ENCODE results near the gene DPH2.

The DPH2 gene

DNA sequence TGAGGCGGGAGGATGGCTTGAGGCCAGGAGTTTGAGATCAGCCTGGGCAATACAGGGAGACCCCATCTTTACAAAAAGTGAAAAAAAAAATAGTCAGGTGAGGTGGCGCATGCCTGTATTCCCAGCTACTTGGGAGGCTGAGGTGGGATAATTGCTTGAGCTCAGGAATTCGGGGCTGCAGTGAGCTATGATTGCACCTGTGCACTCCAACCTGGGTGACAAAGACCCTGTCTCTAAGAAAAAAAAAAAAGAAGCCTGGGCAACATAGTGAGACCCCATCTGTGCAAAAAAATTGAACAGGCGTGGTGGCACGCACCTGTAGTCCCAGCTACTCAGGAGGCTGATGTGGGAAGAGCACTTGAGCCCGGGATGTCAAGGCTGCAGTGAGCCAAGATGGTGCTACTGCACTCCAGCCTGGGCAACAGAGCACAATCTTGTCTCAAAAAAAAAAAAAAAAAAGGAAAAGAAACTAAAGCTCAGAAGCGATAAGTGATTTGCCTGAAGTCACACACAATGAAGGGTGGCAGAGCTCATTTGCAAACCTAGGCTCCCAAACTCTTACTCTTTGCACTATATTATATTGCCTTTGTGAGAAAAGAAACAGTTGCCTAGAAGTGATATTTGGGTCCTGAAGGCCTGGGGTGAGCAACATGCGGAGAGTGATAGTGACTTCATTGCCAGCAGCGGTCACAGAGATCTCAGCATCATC lies 23.6 kb downstream of the DPH2 start:
- no peaks in the 10 kb centered on the region for H3K36me3 ChIP-seq
- no peaks in the 10 kb centered on the region for H3K27me3 ChIP-seq
- H3K4me1 ChIP-seq, result peaks cover 39 to 63% (median 58%) of the 10 kb centered on the region in 10 experiments
- no peak for TF ChIP-seq Cebpa-rat (IDR thresholded peaks at IDR 0.05)
- H3K4me2 ChIP-seq, result peak overlapping the region; percentile 16 to 99 (median 96); a peak in 17 of 22 replicates
- H4K20me1 ChIP-seq, result peaks cover 0 to 14% (median 0%) of the 10 kb centered on the region in 11 experiments; a peak in 3 of 22 replicates
- H3K4me3 ChIP-seq, result no peak overlapping the region
- H3K9me3 ChIP-seq (replicated peaks in 1 of 11), result no peaks in the 10 kb centered on the region
- no peak overlapping the region for H3K27ac ChIP-seq
- peak overlapping the region in 3 of 11 experiments; percentile 78 to 82 (median 79); a peak in 2 of 22 replicates for H3K9ac ChIP-seq

DNA sequence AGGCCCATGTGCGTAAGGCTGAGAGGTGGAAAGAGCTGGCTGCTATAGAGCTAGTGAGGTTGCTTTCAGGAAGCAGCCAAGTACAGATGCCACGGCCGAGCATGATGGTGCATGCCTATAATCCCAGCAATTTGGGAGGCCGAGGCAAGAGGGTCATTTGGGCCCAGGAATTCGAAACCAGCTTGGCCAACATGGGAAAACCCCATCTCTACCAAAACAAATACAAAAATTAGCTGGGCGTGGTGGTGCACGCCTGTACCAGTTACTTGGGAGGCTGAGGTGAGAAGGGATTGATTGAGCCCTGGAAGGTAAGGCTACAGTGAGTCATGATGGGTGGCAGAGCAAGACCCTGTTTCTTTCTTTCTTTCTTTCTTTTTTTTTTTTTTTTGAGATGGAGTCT lies 24.3 kb downstream of the DPH2 start:
- H3K4me2 ChIP-seq, result peak overlapping the region in 10 of 11 experiments; percentile 16 to 99 (median 85); a peak in 11 of 22 replicates
- no peak overlapping the region for H3K4me3 ChIP-seq
- no peaks in the 10 kb centered on the region for H3K27me3 ChIP-seq
- no peak overlapping the region; a peak in 1 of 22 replicates for H3K27ac ChIP-seq
- no peaks in the 10 kb centered on the region for H3K9me3 ChIP-seq (replicated peaks in 1 of 11)
- no peak for TF ChIP-seq Cebpa-rat (IDR thresholded peaks at IDR 0.05)
- no peak overlapping the region for H3K9ac ChIP-seq
- H4K20me1 ChIP-seq, result peaks cover 0 to 14% (median 0%) of the 10 kb centered on the region in 11 experiments; a peak in 3 of 22 replicates
- no peaks in the 10 kb centered on the region for H3K36me3 ChIP-seq
- H3K4me1 ChIP-seq, result peaks cover 39 to 65% (median 60%) of the 10 kb centered on the region in 10 experiments

DNA sequence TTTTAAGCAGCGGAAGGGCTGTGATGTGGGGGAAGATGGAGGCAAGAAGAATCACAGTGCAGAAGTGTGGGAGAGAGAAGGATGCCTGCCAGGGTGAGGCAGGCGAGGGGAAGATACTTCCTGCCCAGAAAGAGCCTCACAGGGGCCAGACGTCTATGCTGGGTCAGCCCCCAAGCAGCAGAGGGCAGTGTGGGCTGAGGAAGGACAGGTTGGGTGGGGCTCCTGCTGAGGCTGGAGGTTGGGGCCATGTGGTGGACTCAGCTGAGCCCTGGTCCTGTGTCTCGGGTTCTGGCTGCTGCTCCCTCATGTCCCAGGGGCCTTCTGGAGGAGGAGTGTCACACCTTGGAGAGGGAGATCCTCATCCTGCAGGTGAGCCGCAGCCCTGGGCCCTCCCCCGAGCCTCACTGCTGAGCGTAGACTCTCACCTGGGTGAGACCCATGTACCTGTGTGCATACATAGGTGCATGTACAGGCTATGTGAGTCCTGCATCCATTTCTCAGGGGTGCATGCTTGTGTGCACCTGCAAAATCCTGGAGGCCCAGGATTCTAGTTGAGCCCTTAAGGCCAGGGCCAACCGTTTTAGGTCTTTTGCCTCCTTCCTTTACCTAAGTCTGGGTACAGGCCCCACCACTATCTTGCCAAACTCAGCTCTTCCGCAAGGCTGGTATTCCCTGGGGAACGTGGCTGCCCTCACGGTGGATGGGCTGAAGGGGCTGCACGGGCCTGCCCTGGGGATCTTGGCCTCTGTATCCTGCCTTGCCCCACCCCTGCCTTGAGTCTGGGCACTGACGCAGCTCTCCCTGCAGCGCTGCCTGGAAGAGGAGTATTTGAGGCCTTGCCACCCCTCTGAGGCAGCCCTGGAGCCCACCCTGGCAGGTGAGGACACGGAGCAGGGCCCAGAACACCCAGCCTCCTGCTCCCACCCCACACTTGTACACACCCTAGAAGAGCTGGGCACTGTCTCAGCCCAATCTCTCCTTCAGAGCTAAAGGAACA lies 25.3 kb downstream of the DPH2 start:
- H3K27ac ChIP-seq, result peak overlapping the region in 7 of 11 experiments; percentile 8 to 52 (median 34); a peak in 8 of 22 replicates
- peaks cover 0 to 14% (median 0%) of the 10 kb centered on the region in 11 experiments; a peak in 4 of 22 replicates for H4K20me1 ChIP-seq
- H3K9me3 ChIP-seq (replicated peaks in 1 of 11), result no peaks in the 10 kb centered on the region
- H3K36me3 ChIP-seq, result no peaks in the 10 kb centered on the region
- H3K4me2 ChIP-seq, result peak overlapping the region; percentile 52 to 99 (median 85)
- H3K27me3 ChIP-seq, result no peaks in the 10 kb centered on the region
- peak overlapping the region in 1 of 10 experiments; percentile 14; a peak in 1 of 20 replicates for H3K4me3 ChIP-seq
- peak overlapping the region in 6 of 11 experiments; percentile 10 to 58 (median 39); a peak in 10 of 22 replicates for H3K9ac ChIP-seq
- H3K4me1 ChIP-seq, result peaks cover 40 to 74% (median 68%) of the 10 kb centered on the region in 10 experiments
- no peak; a peak in 1 of 22 replicates for TF ChIP-seq Cebpa-rat (IDR thresholded peaks at IDR 0.05)

DNA sequence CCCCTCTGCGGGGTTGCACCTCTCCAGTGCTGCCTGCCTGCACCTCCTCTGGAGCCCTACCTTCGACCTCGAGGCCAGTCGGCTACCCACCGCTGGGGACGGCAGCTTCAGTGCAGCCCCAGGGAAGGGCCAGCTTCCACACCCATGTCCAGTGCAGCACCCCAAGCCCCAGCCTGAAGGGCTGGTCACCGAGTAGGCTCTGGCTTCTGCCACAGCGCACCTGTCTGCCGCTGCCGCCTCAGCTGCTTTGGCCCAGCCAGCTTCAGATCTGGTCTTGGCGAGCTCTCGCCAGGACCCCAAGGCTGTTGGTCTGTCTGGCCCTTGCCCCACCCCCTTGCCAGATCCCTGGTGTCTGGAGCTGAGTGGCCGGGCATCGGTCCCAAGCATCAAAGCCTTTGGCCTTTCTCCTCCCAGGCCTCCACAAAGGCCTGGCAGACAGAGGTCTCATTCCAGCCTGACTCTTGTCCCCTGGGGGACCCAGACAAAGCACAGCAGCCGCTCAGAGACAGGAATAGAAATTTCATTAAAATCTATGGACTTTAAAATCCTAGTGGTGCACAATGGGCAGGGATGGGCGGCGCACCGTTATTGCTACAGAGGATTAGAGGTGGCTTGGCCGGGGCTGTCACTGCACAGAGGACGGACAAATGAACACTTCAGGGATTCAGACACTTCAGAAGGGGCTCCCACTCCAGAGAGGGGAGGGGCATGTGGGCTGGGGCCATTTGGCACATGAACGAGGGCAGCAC lies 26.3 kb downstream of the DPH2 start:
- peaks cover 29 to 65% (median 59%) of the 10 kb centered on the region in 10 experiments for H3K4me1 ChIP-seq
- no peak for TF ChIP-seq Cebpa-rat (IDR thresholded peaks at IDR 0.05)

DNA sequence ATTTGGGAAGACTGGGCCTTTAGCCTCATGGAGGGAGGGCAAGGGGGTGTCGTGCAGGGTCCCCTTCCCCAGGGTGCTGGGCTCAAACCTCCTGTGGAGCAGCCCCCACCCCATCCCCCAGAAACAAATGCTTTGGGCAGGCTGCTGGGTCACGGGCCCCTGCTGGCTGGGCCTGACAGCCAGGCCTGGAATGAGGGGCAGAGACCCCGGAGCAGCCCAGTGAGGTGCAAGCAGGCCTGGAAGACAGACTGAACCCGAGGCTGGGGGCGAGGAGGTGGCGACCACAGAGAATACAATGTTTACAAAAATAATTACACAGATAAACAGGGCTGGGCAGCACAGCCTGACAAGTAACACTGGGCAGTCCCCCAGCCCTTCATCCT lies 26.9 kb downstream of the DPH2 start:
- Histone ChIP-seq H3K27me3 (no peaks in the 10 kb centered on the region), H3K4me1 (peaks cover 29 to 64% (median 59%) of the 10 kb centered on the region in 10 experiments), H3K27ac (no peak overlapping the region), H3K9ac (peak overlapping the region in 2 of 11 experiments; percentile 50 to 58; a peak in 1 of 22 replicates), H3K36me3 (no peaks in the 10 kb centered on the region), H3K4me2 (peak overlapping the region in 7 of 11 experiments; percentile 76 to 99 (median 85); a peak in 9 of 22 replicates), H4K20me1 (peaks cover 0 to 14% (median 0%) of the 10 kb centered on the region in 11 experiments; a peak in 4 of 22 replicates), H3K9me3 (replicated peaks in 1 of 11) (no peaks in the 10 kb centered on the region), H3K4me3 (no peak overlapping the region)
- no peak for TF ChIP-seq Cebpa-rat (IDR thresholded peaks at IDR 0.05)

More for the DNA sequence above, 26.3 kb downstream of the DPH2 start:
- Histone ChIP-seq H4K20me1 (peaks cover 0 to 14% (median 0%) of the 10 kb centered on the region in 11 experiments; a peak in 4 of 22 replicates), H3K27ac (peak overlapping the region in 4 of 11 experiments; percentile 1 to 52 (median 26); a peak in 7 of 22 replicates), H3K4me2 (peak overlapping the region in 9 of 11 experiments; percentile 52 to 99 (median 85); a peak in 18 of 22 replicates), H3K4me3 (no peak overlapping the region), H3K27me3 (no peaks in the 10 kb centered on the region), H3K36me3 (no peaks in the 10 kb centered on the region), H3K9ac (peak overlapping the region in 5 of 11 experiments; percentile 10 to 58 (median 46); a peak in 6 of 22 replicates), H3K9me3 (replicated peaks in 1 of 11) (no peaks in the 10 kb centered on the region)

DNA sequence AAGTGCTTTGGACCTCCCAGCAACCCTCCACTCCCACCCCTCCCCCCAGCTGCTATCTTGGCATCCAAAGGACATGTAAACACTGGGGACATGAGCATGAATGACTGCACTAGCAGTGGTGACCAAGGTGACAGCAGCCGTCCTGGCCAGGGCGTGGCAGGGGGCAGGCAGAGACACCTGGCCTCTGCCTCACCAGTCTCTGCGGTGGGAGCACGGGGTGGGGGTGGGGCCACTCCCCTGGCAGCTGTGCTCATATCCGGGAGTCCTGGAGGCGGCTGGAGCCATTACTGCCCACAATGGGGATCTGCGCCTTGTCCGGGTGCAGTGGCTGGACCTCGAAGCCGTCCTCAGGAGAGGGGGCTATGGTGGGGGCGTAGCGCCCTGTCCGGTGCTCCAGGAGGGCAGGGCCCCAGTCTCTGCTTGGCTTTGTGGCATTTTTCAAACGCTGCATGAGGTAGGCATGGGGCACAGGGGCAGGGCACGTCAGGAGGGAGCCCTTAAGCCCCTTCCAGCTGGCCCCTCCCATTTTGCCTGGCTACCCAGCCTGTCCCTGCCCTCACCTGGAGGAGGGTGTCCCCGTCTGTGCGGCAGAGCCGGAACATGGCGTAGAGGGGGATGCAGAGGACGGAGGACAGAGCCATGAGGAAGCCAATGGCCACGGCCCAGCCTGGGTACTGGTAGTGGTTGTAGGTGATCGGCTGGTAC lies 27.6 kb downstream of the DPH2 start:
- no peaks in the 10 kb centered on the region for H3K27me3 ChIP-seq
- no peak overlapping the region for H3K9ac ChIP-seq
- no peaks in the 10 kb centered on the region for H3K9me3 ChIP-seq (replicated peaks in 1 of 11)
- H3K4me2 ChIP-seq, result no peak overlapping the region
- peaks cover 0 to 14% (median 0%) of the 10 kb centered on the region in 11 experiments; a peak in 5 of 22 replicates for H4K20me1 ChIP-seq
- no peak overlapping the region for H3K27ac ChIP-seq
- no peaks in the 10 kb centered on the region for H3K36me3 ChIP-seq
- no peak overlapping the region for H3K4me3 ChIP-seq
- H3K4me1 ChIP-seq, result peaks cover 24 to 57% (median 52%) of the 10 kb centered on the region in 10 experiments
- no peak for TF ChIP-seq Cebpa-rat (IDR thresholded peaks at IDR 0.05)

DNA sequence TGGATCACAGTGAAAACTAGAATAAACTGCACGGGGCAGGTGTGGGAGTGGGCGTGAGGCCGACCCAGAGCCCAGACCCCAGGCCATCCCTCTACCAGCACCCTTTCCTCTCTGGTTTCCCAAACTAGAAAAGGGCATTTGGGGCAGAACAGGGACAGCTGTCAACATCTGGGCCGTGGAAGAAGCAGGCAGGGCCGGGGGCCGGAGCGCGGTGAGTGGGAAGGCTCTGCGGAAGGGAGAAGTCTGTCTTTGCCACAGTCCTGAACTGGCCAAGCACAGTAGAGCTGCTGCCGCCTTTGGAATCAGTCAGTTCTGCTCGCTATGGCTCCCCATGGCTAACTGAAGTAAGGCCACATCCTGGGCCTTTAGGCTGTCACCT lies 28.2 kb downstream of the DPH2 start:
- Histone ChIP-seq H3K4me1 (peaks cover 21 to 52% (median 47%) of the 10 kb centered on the region in 10 experiments), H3K27ac (no peak overlapping the region), H3K4me2 (no peak overlapping the region), H4K20me1 (peaks cover 0 to 14% (median 0%) of the 10 kb centered on the region in 11 experiments; a peak in 5 of 22 replicates), H3K9me3 (replicated peaks in 1 of 11) (no peaks in the 10 kb centered on the region), H3K4me3 (no peak overlapping the region), H3K27me3 (no peaks in the 10 kb centered on the region), H3K36me3 (no peaks in the 10 kb centered on the region), H3K9ac (no peak overlapping the region)
- TF ChIP-seq Cebpa-rat (IDR thresholded peaks at IDR 0.05), result no peak

Data from BLaER1 treated with 17β-estradiol and CSF1 and Interleukin-3, amounts not matched to agents 10 nM and 100 nM (cell line).